H1 (cell line): ENCODE results near the gene ERAP2. TPM values are rescaled to one million over a fixed set of nuclear protein-coding genes. Genes with fewer than 3 reads are reported as not detected.

Experiments used
- E2F6 ChIP-seq: IDR thresholded peaks from 2 replicates; pipeline ENCODE4 v1.6.1; 2012; ENCODE audit warnings: inconsistent platforms
- TAF7 ChIP-seq: optimal IDR thresholded peaks from 2 replicates; pipeline ENCODE3; 2011; ENCODE audit warnings: low read depth, mild to moderate bottlenecking, inconsistent platforms, low read length, moderate library complexity, borderline replicate concordance
- polyA plus RNA-seq, 7 experiments: library from polyadenylated mRNA; depleted of rRNA in 3 of 7; stranded (reverse) in 5 of 7; unstranded in 2 of 7; fragments of >200 nt in 5 of 7; fragments of 200-250 nt in 2 of 7; gene quantifications; 1 replicate in 5 of 7; 2 replicates in 1 of 7; 4 replicates in 1 of 7; pipeline versions ENCODE4 v1.2.1 to v1.2.3, GENCODE V29; 2011 to 2013; ENCODE audit warnings: missing spikeins in 2 of 7, mixed read lengths in 2 of 7
- total RNA-seq: library from RNA; stranded (reverse); fragmentation: NEBNext Ultra II Directional; extraction: Animal tissue kit (Norgen Biotek cat#: 25700); gene quantifications from 2 replicates; pipeline ENCODE4 v1.2.1, GENCODE V29; 2021
- TF ChIP-seq, protein P1 (sequence below): IDR thresholded peaks from 2 replicates; pipeline ENCODE4 v1.6.1; 2012; ENCODE audit warnings: inconsistent platforms

Gene ERAP2
- total and polyA plus RNA-seq, 2 of the 8 experiments (the other 6 are each of a cell fraction or from before 2014, with no cell fraction given) = 0.14 TPM; not detected in 1

DNA sequence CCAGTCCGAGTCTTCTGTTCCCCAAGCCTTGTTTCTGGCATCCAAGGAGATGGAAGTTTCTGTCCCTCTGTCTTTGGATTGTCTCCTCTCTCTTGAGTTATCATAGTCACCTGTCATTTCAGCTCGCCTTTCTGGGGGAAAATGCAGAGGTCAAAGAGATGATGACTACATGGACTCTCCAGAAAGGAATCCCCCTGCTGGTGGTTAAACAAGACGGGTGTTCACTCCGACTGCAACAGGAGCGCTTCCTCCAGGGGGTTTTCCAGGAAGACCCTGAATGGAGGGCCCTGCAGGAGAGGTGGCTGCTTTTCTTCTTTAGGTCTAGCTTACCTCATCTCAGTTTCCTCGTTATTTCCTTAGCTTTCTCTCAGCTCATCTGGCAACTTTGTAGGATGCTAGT, 25.1 kb downstream of the ERAP2 start (continued):
- TF ChIP-seq E2F6 (no peak), TAF7 (no peak)
- TF ChIP-seq, protein P1, sequence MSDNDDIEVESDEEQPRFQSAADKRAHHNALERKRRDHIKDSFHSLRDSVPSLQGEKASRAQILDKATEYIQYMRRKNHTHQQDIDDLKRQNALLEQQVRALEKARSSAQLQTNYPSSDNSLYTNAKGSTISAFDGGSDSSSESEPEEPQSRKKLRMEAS = no peak
